DMS53 (cell line): Measurements from ENCODE around the gene ELAC1.
A peak's percentile ranks its signal among the peaks of the same experiment; 100 is the strongest.

Experiments used
- DNase-seq: peaks from one replicate; lab custom pipeline; 2025; lab: John Stamatoyannopoulos, UW

The ELAC1 gene

GRCh38 chr18:51017140-51017879 lies 49.5 kb downstream of the ELAC1 start:
- DNase-seq: no peak

- no peak for DNase-seq
Measured at GRCh38 chr18:51020536-51020935, 52.7 kb downstream of the ELAC1 start.

- no peak for DNase-seq
Measured at GRCh38 chr18:51021226-51021965, 53.6 kb downstream of the ELAC1 start.

GRCh38 chr18:51025512-51025911 lies 57.7 kb downstream of the ELAC1 start:
- no peak for DNase-seq

GRCh38 chr18:51028201-51028805 lies 60.5 kb downstream of the ELAC1 start:
- peak; percentile 55 for DNase-seq

GRCh38 chr18:51029378-51029693 lies 61.5 kb downstream of the ELAC1 start:
- no peak for DNase-seq

GRCh38 chr18:51029694-51030536 lies 62.1 kb downstream of the ELAC1 start, which contains the start of gene SMAD4:
Gene SMAD4 (plus strand): TSS chr18:51030213. CDS start chr18:51047047, 16,834 bp downstream.
- DNase-seq: peak; percentile 99

- peak; percentile 91 for DNase-seq
Measured at GRCh38 chr18:51030537-51031258, 62.9 kb downstream of the ELAC1 start.

GRCh38 chr18:51032193-51032592 lies 64.4 kb downstream of the ELAC1 start:
- DNase-seq: no peak

GRCh38 chr18:51037230-51037629 lies 69.4 kb downstream of the ELAC1 start:
- DNase-seq: no peak
